ENCODE data around the gene SARDH.
A peak's percentile ranks its signal among the peaks of the same experiment; 100 is the strongest.

Gene SARDH

GRCh38 chr9:133732639-133733408 lies 5.3 kb downstream of the SARDH start:
- H3K4me3 ChIP-seq (ENCODE audit: low read depth, low read length): no peak overlapping the region
- TF ChIP-seq ZSCAN30 (tag by site-specific recombination; IDR thresholded peaks at IDR 0.05) (no peak), GLIS2 (tag by site-specific recombination; IDR thresholded peaks at IDR 0.05) (no peak), ZNF510 (tag by site-specific recombination; IDR thresholded peaks at IDR 0.05; ENCODE audit: insufficient replicate concordance) (no peak), ZNF350 (tag by site-specific recombination; IDR thresholded peaks at IDR 0.05) (no peak), KLF17 (tag by site-specific recombination; IDR thresholded peaks at IDR 0.05) (no peak), ZNF621 (tag by site-specific recombination; IDR thresholded peaks at IDR 0.05) (no peak)
- TF ChIP-seq, protein P1, sequence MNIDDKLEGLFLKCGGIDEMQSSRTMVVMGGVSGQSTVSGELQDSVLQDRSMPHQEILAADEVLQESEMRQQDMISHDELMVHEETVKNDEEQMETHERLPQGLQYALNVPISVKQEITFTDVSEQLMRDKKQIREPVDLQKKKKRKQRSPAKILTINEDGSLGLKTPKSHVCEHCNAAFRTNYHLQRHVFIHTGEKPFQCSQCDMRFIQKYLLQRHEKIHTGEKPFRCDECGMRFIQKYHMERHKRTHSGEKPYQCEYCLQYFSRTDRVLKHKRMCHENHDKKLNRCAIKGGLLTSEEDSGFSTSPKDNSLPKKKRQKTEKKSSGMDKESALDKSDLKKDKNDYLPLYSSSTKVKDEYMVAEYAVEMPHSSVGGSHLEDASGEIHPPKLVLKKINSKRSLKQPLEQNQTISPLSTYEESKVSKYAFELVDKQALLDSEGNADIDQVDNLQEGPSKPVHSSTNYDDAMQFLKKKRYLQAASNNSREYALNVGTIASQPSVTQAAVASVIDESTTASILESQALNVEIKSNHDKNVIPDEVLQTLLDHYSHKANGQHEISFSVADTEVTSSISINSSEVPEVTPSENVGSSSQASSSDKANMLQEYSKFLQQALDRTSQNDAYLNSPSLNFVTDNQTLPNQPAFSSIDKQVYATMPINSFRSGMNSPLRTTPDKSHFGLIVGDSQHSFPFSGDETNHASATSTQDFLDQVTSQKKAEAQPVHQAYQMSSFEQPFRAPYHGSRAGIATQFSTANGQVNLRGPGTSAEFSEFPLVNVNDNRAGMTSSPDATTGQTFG (tag by site-specific recombination; IDR thresholded peaks at IDR 0.05; ENCODE audit: borderline replicate concordance): no peak
- TF ChIP-seq, protein P2, sequence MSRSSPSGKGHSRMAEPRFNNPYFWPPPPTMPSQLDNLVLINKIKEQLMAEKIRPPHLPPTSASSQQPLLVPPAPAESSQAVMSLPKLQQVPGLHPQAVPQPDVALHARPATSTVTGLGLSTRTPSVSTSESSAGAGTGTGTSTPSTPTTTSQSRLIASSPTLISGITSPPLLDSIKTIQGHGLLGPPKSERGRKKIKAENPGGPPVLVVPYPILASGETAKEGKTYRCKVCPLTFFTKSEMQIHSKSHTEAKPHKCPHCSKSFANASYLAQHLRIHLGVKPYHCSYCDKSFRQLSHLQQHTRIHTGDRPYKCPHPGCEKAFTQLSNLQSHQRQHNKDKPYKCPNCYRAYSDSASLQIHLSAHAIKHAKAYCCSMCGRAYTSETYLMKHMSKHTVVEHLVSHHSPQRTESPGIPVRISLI (tag by site-specific recombination; IDR thresholded peaks at IDR 0.05): no peak
- H3K9me3 ChIP-seq (ENCODE audit: control insufficient read depth, insufficient read depth, low read depth, low read length): no peaks in the 10 kb centered on the region
- ChIA-PET CTCF (interaction anchor here (0.5 to 4.0 kb wide), 3 partner anchors 10 to 151 kb away, joined by 3 to 21 read pairs (median 3); no protein-coding TSS in a partner anchor), POLR2A (no interaction called here)
- no peaks in the 10 kb centered on the region for H3K36me3 ChIP-seq (ENCODE audit: control insufficient read depth in 2 of 2, insufficient read depth in 1 of 2, low read length in 2 of 2)
- no peak overlapping the region for H3K27ac ChIP-seq (ENCODE audit: extremely low read depth, low read depth, low read length)
- H3K4me1 ChIP-seq (ENCODE audit: control insufficient read depth, insufficient read depth, low read length): no peaks in the 10 kb centered on the region

- Histone ChIP-seq H3K9me3 (ENCODE audit: control insufficient read depth, insufficient read depth, low read depth, low read length) (no peaks in the 10 kb centered on the region), H3K36me3 (ENCODE audit: control insufficient read depth in 2 of 2, insufficient read depth in 1 of 2, low read length in 2 of 2) (no peaks in the 10 kb centered on the region), H3K4me1 (ENCODE audit: control insufficient read depth, insufficient read depth, low read length) (no peaks in the 10 kb centered on the region), H3K27ac (ENCODE audit: extremely low read depth, low read depth, low read length) (no peak overlapping the region), H3K4me3 (ENCODE audit: low read depth, low read length) (no peak overlapping the region)
- CTCF ChIA-PET: interaction anchor here (4.0 kb wide), 1 partner anchor 11 kb away, joined by 21 read pairs; no protein-coding TSS in a partner anchor
- TF ChIP-seq HOXD13 (CRISPR knock-in tag; IDR thresholded peaks at IDR 0.05; ENCODE audit: borderline replicate concordance): no peak
- TF ChIP-seq SP2 (tag by site-specific recombination; IDR thresholded peaks at IDR 0.05): peak; percentile 63
- POLR2A ChIA-PET: interaction anchor here (0.5 kb wide), 1 partner anchor 466 kb away, joined by 4 read pairs; no protein-coding TSS in a partner anchor
Measured at GRCh38 chr9:133731876-133732638, 6.1 kb downstream of the SARDH start.

- ChIA-PET POLR2A (no interaction called here), CTCF (interaction anchor here (0.5 to 0.8 kb wide), 2 partner anchors 11 to 857 kb away, joined by 3 read pairs; no protein-coding TSS in a partner anchor)
- Histone ChIP-seq H3K4me3 (ENCODE audit: low read depth, low read length) (no peak overlapping the region), H3K27ac (ENCODE audit: extremely low read depth, low read depth, low read length) (no peak overlapping the region), H3K4me1 (ENCODE audit: control insufficient read depth, insufficient read depth, low read length) (no peaks in the 10 kb centered on the region), H3K9me3 (ENCODE audit: control insufficient read depth, insufficient read depth, low read depth, low read length) (no peaks in the 10 kb centered on the region), H3K36me3 (ENCODE audit: control insufficient read depth in 2 of 2, insufficient read depth in 1 of 2, low read length in 2 of 2) (no peaks in the 10 kb centered on the region)
- TF ChIP-seq GLI4 (tag by site-specific recombination; IDR thresholded peaks at IDR 0.05) (no peak), ZNF768 (tag by site-specific recombination; IDR thresholded peaks at IDR 0.05) (0 out of 2 replicates have a peak, but pooled peaks have one; percentile 25)
Measured at GRCh38 chr9:133730994-133731715, 7.0 kb downstream of the SARDH start.

All from HEK293 (cell line).